ENCODE measurements around the gene LAMC1.

Gene LAMC1

DNA sequence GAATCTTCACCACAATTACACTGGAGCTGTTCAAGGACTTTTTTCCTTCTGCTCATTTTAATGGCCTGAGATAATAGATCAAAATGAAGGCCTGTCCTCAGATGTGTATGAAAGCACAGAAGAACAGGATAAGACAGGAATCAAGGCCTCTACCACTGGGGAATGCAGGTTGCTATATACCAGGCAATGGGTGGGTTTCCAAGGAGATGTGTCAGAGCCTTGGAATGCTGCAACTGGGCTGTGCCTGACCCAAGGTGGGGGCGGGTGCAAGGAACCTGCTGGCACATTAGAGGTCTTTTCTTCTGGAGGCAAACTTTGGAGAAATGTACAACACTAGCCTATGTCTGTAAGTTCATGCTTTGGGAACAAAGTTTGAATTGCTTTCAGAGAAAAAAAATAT is 141.1 kb downstream of the LAMC1 start:
- no peak overlapping the region for H3K27ac ChIP-seq (ENCODE audit: extremely low read depth, low read depth, low read length)
- H3K4me1 ChIP-seq (ENCODE audit: control insufficient read depth, insufficient read depth, low read length) = 0 out of 2 replicates have a peak, but pooled peaks cover 2% of the 10 kb centered on the region
- no peak overlapping the region for H3K4me3 ChIP-seq (ENCODE audit: low read depth, low read length)
- POLR2A ChIA-PET = no interaction called here
- CTCF ChIA-PET = interaction anchor here (1.8 kb wide), 1 partner anchor 15 kb away, joined by 3 read pairs; no protein-coding TSS in a partner anchor
- no peaks in the 10 kb centered on the region for H3K9me3 ChIP-seq (ENCODE audit: control insufficient read depth, insufficient read depth, low read depth, low read length)
- TF ChIP-seq IKZF3 (tag by site-specific recombination; IDR thresholded peaks at IDR 0.05) (no peak), EGR2 (tag by site-specific recombination; IDR thresholded peaks at IDR 0.05; ENCODE audit: low read depth) (peak; percentile 36; the same call in 1 of the 2 replicates)
- no peaks in the 10 kb centered on the region for H3K36me3 ChIP-seq (ENCODE audit: control insufficient read depth in 2 of 2, insufficient read depth in 1 of 2, low read length in 2 of 2)

- no peak overlapping the region for H3K27ac ChIP-seq (ENCODE audit: extremely low read depth, low read depth, low read length)
- no peak overlapping the region for H3K4me3 ChIP-seq (ENCODE audit: low read depth, low read length)
- H3K36me3 ChIP-seq (ENCODE audit: control insufficient read depth in 2 of 2, insufficient read depth in 1 of 2, low read length in 2 of 2) = no peaks in the 10 kb centered on the region
- CTCF ChIA-PET = no interaction called here
- H3K4me1 ChIP-seq (ENCODE audit: control insufficient read depth, insufficient read depth, low read length) = 0 out of 2 replicates have a peak, but pooled peaks cover 2% of the 10 kb centered on the region
- POLR2A ChIA-PET = no interaction called here
- no peaks in the 10 kb centered on the region for H3K9me3 ChIP-seq (ENCODE audit: control insufficient read depth, insufficient read depth, low read depth, low read length)
- TF ChIP-seq SP3 (tag by site-specific recombination; IDR thresholded peaks at IDR 0.05) (no peak), ZNF248 (tag by site-specific recombination; IDR thresholded peaks at IDR 0.05) (no peak), ZNF112 (tag by site-specific recombination; IDR thresholded peaks at IDR 0.05) (no peak), ZNF157 (tag by site-specific recombination; IDR thresholded peaks at IDR 0.05) (no peak), YY2 (tag by site-specific recombination; IDR thresholded peaks at IDR 0.05) (no peak), ZNF658 (tag by site-specific recombination; IDR thresholded peaks at IDR 0.05) (no peak), ZNF23 (tag by site-specific recombination; IDR thresholded peaks at IDR 0.05; ENCODE audit: borderline replicate concordance) (no peak), ZNF426 (tag by site-specific recombination; IDR thresholded peaks at IDR 0.05) (no peak)
Observed at GRCh38 chr1:183164963-183165362, 141.7 kb downstream of the LAMC1 start.

DNA sequence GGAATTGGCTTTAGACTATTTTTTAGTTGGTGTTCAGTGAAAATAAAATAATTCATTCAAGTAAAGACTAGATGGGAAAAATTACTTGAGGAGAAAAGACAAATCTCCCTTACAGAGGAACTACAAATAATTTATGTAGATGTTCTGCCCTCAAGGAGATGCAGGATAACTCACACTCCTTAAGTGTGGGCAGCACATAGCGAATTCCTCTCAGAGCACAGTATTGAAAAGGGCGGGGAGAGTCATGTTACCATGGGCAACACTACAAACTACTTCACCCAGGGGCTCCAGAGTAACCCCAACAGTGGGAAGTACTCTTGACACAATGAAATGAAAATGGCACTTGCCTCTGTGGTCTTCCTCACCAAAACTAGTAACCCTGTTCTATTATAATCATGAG is 142.2 kb downstream of the LAMC1 start:
- Histone ChIP-seq H3K9me3 (ENCODE audit: control insufficient read depth, insufficient read depth, low read depth, low read length) (no peaks in the 10 kb centered on the region), H3K4me1 (ENCODE audit: control insufficient read depth, insufficient read depth, low read length) (0 out of 2 replicates have a peak, but pooled peaks cover 2% of the 10 kb centered on the region), H3K27ac (ENCODE audit: extremely low read depth, low read depth, low read length) (no peak overlapping the region), H3K4me3 (ENCODE audit: low read depth, low read length) (no peak overlapping the region), H3K36me3 (ENCODE audit: control insufficient read depth in 2 of 2, insufficient read depth in 1 of 2, low read length in 2 of 2) (no peaks in the 10 kb centered on the region)
- ChIA-PET POLR2A (no interaction called here), CTCF (interaction anchor here (0.6 kb wide), 1 partner anchor 63 kb away, joined by 4 read pairs; no protein-coding TSS in a partner anchor)
- TF ChIP-seq ZBTB20 (tag by site-specific recombination; IDR thresholded peaks at IDR 0.05) = no peak
- no peak for TF ChIP-seq ZNF621 (tag by site-specific recombination; IDR thresholded peaks at IDR 0.05)

GRCh38 chr1:183166454-183166853 is 143.2 kb downstream of the LAMC1 start:
- Histone ChIP-seq H3K36me3 (ENCODE audit: control insufficient read depth in 2 of 2, insufficient read depth in 1 of 2, low read length in 2 of 2) (no peaks in the 10 kb centered on the region), H3K27ac (ENCODE audit: extremely low read depth, low read depth, low read length) (no peak overlapping the region), H3K9me3 (ENCODE audit: control insufficient read depth, insufficient read depth, low read depth, low read length) (no peaks in the 10 kb centered on the region), H3K4me1 (ENCODE audit: control insufficient read depth, insufficient read depth, low read length) (0 out of 2 replicates have a peak, but pooled peaks cover 2% of the 10 kb centered on the region), H3K4me3 (ENCODE audit: low read depth, low read length) (no peak overlapping the region)
- CTCF ChIA-PET = interaction anchor here (1.3 kb wide), 1 partner anchor 204 kb away, joined by 3 read pairs; no protein-coding TSS in a partner anchor
- TF ChIP-seq ZNF133 (tag by site-specific recombination; IDR thresholded peaks at IDR 0.05) = no peak
- POLR2A ChIA-PET = interaction anchor here (0.5 kb wide), 1 partner anchor 117 kb away, joined by 7 read pairs; no protein-coding TSS in a partner anchor

DNA sequence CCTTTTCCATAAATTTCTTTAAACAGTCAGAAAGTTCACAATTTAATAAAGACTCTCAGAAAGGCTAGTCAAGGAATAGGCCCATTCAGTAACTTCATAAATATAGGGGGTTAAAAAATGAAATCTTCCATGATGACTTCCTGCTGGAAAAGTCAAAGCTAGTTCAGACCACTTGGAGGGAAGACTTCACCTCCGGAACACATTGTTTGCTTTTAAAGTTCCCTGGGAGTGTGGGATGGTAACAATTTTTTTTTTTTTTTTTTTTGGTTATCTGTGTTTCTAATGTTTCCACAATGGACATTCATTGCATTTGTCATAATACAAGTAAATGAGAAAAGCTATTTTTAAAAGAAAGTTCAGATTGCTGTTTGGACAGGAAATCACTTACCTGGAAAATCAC is 144.5 kb downstream of the LAMC1 start:
- POLR2A ChIA-PET = no interaction called here
- no peak overlapping the region for H3K4me3 ChIP-seq (ENCODE audit: low read depth, low read length)
- H3K4me1 ChIP-seq (ENCODE audit: control insufficient read depth, insufficient read depth, low read length) = 0 out of 2 replicates have a peak, but pooled peaks cover 2% of the 10 kb centered on the region
- H3K9me3 ChIP-seq (ENCODE audit: control insufficient read depth, insufficient read depth, low read depth, low read length) = no peaks in the 10 kb centered on the region
- H3K27ac ChIP-seq (ENCODE audit: extremely low read depth, low read depth, low read length) = no peak overlapping the region
- CTCF ChIA-PET = interaction anchor here (0.7 to 1.3 kb wide), 3 partner anchors 9 to 205 kb away, joined by 3 read pairs; no protein-coding TSS in a partner anchor
- H3K36me3 ChIP-seq (ENCODE audit: control insufficient read depth in 2 of 2, insufficient read depth in 1 of 2, low read length in 2 of 2) = no peaks in the 10 kb centered on the region
- TF ChIP-seq YY2 (tag by site-specific recombination; IDR thresholded peaks at IDR 0.05) (no peak), ZNF10 (tag by site-specific recombination; IDR thresholded peaks at IDR 0.05) (no peak), ZNF416 (tag by site-specific recombination; IDR thresholded peaks at IDR 0.05) (no peak), ZSCAN23 (tag by site-specific recombination; IDR thresholded peaks at IDR 0.05) (no peak), ZNF558 (tag by site-specific recombination; IDR thresholded peaks at IDR 0.05) (no peak), ZNF169 (tag by site-specific recombination; IDR thresholded peaks at IDR 0.05) (no peak), KLF7 (tag by site-specific recombination; IDR thresholded peaks at IDR 0.05; ENCODE audit: borderline replicate concordance) (no peak), GLIS2 (tag by site-specific recombination; IDR thresholded peaks at IDR 0.05) (no peak), ZNF16 (tag by site-specific recombination; IDR thresholded peaks at IDR 0.05; ENCODE audit: low read depth) (no peak), ZNF776 (tag by site-specific recombination; IDR thresholded peaks at IDR 0.05; ENCODE audit: borderline replicate concordance) (no peak), ZSCAN30 (tag by site-specific recombination; IDR thresholded peaks at IDR 0.05) (no peak), ZNF521 (tag by site-specific recombination; IDR thresholded peaks at IDR 0.05) (no peak), ZNF660 (tag by site-specific recombination; IDR thresholded peaks at IDR 0.05) (no peak), ZNF302 (tag by site-specific recombination; IDR thresholded peaks at IDR 0.05; ENCODE audit: low read depth) (no peak), ZNF37A (tag by site-specific recombination; IDR thresholded peaks at IDR 0.05) (no peak)

All from HEK293 (cell line).